Neural cell (in vitro differentiated cells): ENCODE measurements around the gene C2CD2L. TPM values are rescaled to one million over a fixed set of nuclear protein-coding genes. Genes with fewer than 3 reads are reported as not detected.

Experiments
- H2AFZ ChIP-seq: fragments of 200-600, 300-800 bp; sonication (generic), shearing (Covaris generic); 2 replicates; pipeline ENCODE4 v1.6.0; 2014; ENCODE audit warnings: low read depth, mild to moderate bottlenecking, antibody characterized with exemption, low read length, moderate library complexity
- H3F3A ChIP-seq: fragments of 200-600 bp; shearing (Covaris generic); 2 replicates; pipeline ENCODE4 v1.6.1; 2016; ENCODE audit warnings: mild to moderate bottlenecking, moderate library complexity, mixed read lengths, antibody characterized with exemption, low read length; ENCODE audit not compliant: insufficient read depth, poor library complexity, severe bottlenecking
- H3K27ac ChIP-seq: fragments of 200-600, 300-800 bp; sonication (generic), shearing (Covaris generic); 2 replicates; pipeline ENCODE4 v1.5.1; 2014; ENCODE audit warnings: mild to moderate bottlenecking, low read length, moderate library complexity
- H3K27me3 ChIP-seq: fragments of 300-800, 200-600 bp; sonication (generic), shearing (Covaris generic); 2 replicates; pipeline ENCODE4 v1.6.0; 2014; ENCODE audit warnings: mild to moderate bottlenecking, low read depth, low read length, moderate library complexity; ENCODE audit not compliant: insufficient read depth
- H3K36me3 ChIP-seq: fragments of 300-800, 200-600 bp; sonication (generic), shearing (Covaris generic); 2 replicates; pipeline ENCODE4 v1.5.1; 2014; ENCODE audit warnings: mild to moderate bottlenecking, antibody characterized with exemption, low read length, moderate library complexity; ENCODE audit not compliant: insufficient read depth
- H3K4me2 ChIP-seq: fragments of 300-800, 200-600 bp; sonication (generic), shearing (Covaris generic); 2 replicates; pipeline ENCODE4 v1.6.0; 2014; ENCODE audit warnings: mild to moderate bottlenecking, low read length
- H3K4me3 ChIP-seq: fragments of 300-800, 200-600 bp; sonication (generic), shearing (Covaris generic); 2 replicates; pipeline ENCODE4 v1.5.1; 2014; ENCODE audit warnings: mild to moderate bottlenecking, low read length, moderate library complexity
- H3K79me2 ChIP-seq: fragments of 200-600 bp; shearing (Covaris generic); replicated peaks from 2 replicates; pipeline ENCODE4 v1.6.0; 2014; ENCODE audit warnings: mild to moderate bottlenecking, low read length, moderate library complexity; ENCODE audit not compliant: insufficient read depth
- H3K9ac ChIP-seq: fragments of 300-800, 200-600 bp; sonication (generic), shearing (Covaris generic); 2 replicates; pipeline ENCODE4 v1.6.1; 2016; ENCODE audit warnings: mild to moderate bottlenecking, low read length, mixed read lengths
- H3K9me2 ChIP-seq: fragments of 200-600 bp; shearing (Covaris generic); 2 replicates; pipeline ENCODE4 v1.6.1; 2016; ENCODE audit warnings: mild to moderate bottlenecking, low read length, mixed read lengths; ENCODE audit not compliant: insufficient read depth
- H3K9me3 ChIP-seq: fragments of 200-600, 300-800 bp; sonication (generic), shearing (Covaris generic); 2 replicates; pipeline ENCODE4 v1.6.1; 2016; ENCODE audit warnings: mild to moderate bottlenecking, mixed run types, low read length, moderate library complexity, mixed read lengths
- H4K20me1 ChIP-seq: fragments of 200-600 bp; shearing (Covaris generic); 2 replicates; pipeline ENCODE4 v1.6.1; 2016; ENCODE audit warnings: mild to moderate bottlenecking, mixed run types; ENCODE audit not compliant: insufficient read depth
- CTCF ChIP-seq: fragments of 450-650 bp; IDR thresholded peaks from 2 replicates; pipeline ENCODE4 v1.5.1; 2014; ENCODE audit warnings: antibody characterized with exemption, mild to moderate bottlenecking, moderate library complexity; ENCODE audit not compliant: poor library complexity, severe bottlenecking
- EP300 ChIP-seq: fragments of 450-650 bp; conservative IDR thresholded peaks from 2 replicates; pipeline ENCODE4 v1.6.1; 2014; ENCODE audit warnings: antibody characterized with exemption, mild to moderate bottlenecking, moderate library complexity; ENCODE audit not compliant: poor library complexity, severe bottlenecking
- EZH2 ChIP-seq: fragments of 200-600, 300-800 bp; shearing (Covaris generic), sonication (generic); IDR thresholded peaks from 2 replicates; pipeline ENCODE4 v1.6.1; 2014; ENCODE audit warnings: antibody characterized with exemption, low read length, borderline replicate concordance, mild to moderate bottlenecking; ENCODE audit not compliant: insufficient read depth, poor library complexity, severe bottlenecking
- MXI1 ChIP-seq: fragments of 450-650 bp; conservative IDR thresholded peaks from 2 replicates; pipeline ENCODE4 v1.6.1; 2014; ENCODE audit warnings: antibody characterized with exemption, mild to moderate bottlenecking; ENCODE audit not compliant: poor library complexity, severe bottlenecking
- POLR2AphosphoS5 ChIP-seq: IDR thresholded peaks from 2 replicates; pipeline ENCODE4 v1.6.1; 2012
- RAD21 ChIP-seq: fragments of 450-650 bp; conservative IDR thresholded peaks from 2 replicates; pipeline ENCODE4 v1.6.1; 2014; ENCODE audit warnings: antibody characterized with exemption, mild to moderate bottlenecking, moderate library complexity
- REST ChIP-seq: IDR thresholded peaks from 2 replicates; pipeline ENCODE4 v1.6.1; 2012; ENCODE audit warnings: borderline replicate concordance
- SMC3 ChIP-seq: fragments of 450-650 bp; conservative IDR thresholded peaks from 2 replicates; pipeline ENCODE4 v1.6.1; 2014; ENCODE audit warnings: antibody characterized with exemption, mild to moderate bottlenecking, moderate library complexity; ENCODE audit not compliant: poor library complexity
- TAF1 ChIP-seq: IDR thresholded peaks from 2 replicates; pipeline ENCODE4 v1.6.1; 2012; ENCODE audit warnings: low read depth
- polyA plus RNA-seq: library from polyadenylated mRNA; depleted of rRNA; stranded (reverse); fragments of >200 nt; gene quantifications from 2 replicates; pipeline ENCODE4 v1.2.3, GENCODE V29; 2014

The C2CD2L gene
- polyA plus RNA-seq, 1 donor from 2014 or later = 13.6 TPM

- Histone ChIP-seq H3K9me2 (no peaks in the 10 kb centered on the region), H3K4me2 (no peak overlapping the region), H3K9ac (no peak overlapping the region), H2AFZ (no peak overlapping the region), H3K4me3 (no peak overlapping the region), H3K27me3 (no peaks in the 10 kb centered on the region), H3F3A (no peaks in the 10 kb centered on the region), H3K36me3 (no peaks in the 10 kb centered on the region), H3K9me3 (no peaks in the 10 kb centered on the region), H3K79me2 (no peaks in the 10 kb centered on the region), H4K20me1 (no peaks in the 10 kb centered on the region), H3K27ac (no peak overlapping the region)
- no peak for TF ChIP-seq EP300
- TF ChIP-seq POLR2AphosphoS5 = no peak
- no peak for TF ChIP-seq CTCF
- TF ChIP-seq SMC3 = no peak
- no peak for TF ChIP-seq EZH2
- TF ChIP-seq MXI1 = no peak
- TF ChIP-seq RAD21 = no peak
- no peak for TF ChIP-seq TAF1
- TF ChIP-seq REST = no peak
Observed at GRCh38 chr11:119116235-119116594, 9.1 kb downstream of the C2CD2L start.

- Histone ChIP-seq H3K9me3 (no peaks in the 10 kb centered on the region), H3K27me3 (no peaks in the 10 kb centered on the region), H3K27ac (no peak overlapping the region), H4K20me1 (no peaks in the 10 kb centered on the region), H2AFZ (no peak overlapping the region), H3K9ac (no peak overlapping the region), H3K4me2 (no peak overlapping the region), H3K79me2 (no peaks in the 10 kb centered on the region), H3K9me2 (no peaks in the 10 kb centered on the region), H3F3A (no peaks in the 10 kb centered on the region), H3K36me3 (no peaks in the 10 kb centered on the region), H3K4me3 (no peak overlapping the region)
- no peak for TF ChIP-seq EZH2
- no peak for TF ChIP-seq SMC3
- TF ChIP-seq TAF1 = no peak
- TF ChIP-seq MXI1 = no peak
- TF ChIP-seq CTCF = no peak
- no peak for TF ChIP-seq POLR2AphosphoS5
- no peak for TF ChIP-seq EP300
- TF ChIP-seq RAD21 = no peak
- TF ChIP-seq REST = no peak
Observed at GRCh38 chr11:119116601-119117000, 9.5 kb downstream of the C2CD2L start.
